ENCODE data around the gene PDPK1. TPM values are rescaled to one million over a fixed set of nuclear protein-coding genes. Genes with fewer than 3 reads are reported as not detected.

PDPK1 gene
- total and polyA plus RNA-seq, 2 experiments from 2014 or later = 19.3 to 25.8 TPM

- Histone ChIP-seq H3K27ac (ENCODE audit: low read depth) (no peak overlapping the region), H3K4me2 (no peak overlapping the region), H3F3A (replicated peaks; ENCODE audit: low read depth) (no peaks in the 10 kb centered on the region), H4K20me1 (replicated peaks; ENCODE audit: insufficient read depth) (no peaks in the 10 kb centered on the region; the same call in 1 of the 2 replicates), H3K27me3 (ENCODE audit: insufficient read depth) (no peaks in the 10 kb centered on the region), H3K4me3 (no peak overlapping the region), H2AFZ (no peak overlapping the region), H3K79me2 (replicated peaks; ENCODE audit: insufficient read depth) (no peaks in the 10 kb centered on the region), H3K36me3 (ENCODE audit: insufficient read depth) (no peaks in the 10 kb centered on the region), H3K4me1 (ENCODE audit: insufficient read depth) (peaks cover 7% of the 10 kb centered on the region; the same call in 1 of the 2 replicates), H3K9me2 (ENCODE audit: insufficient read depth) (no peaks in the 10 kb centered on the region)
- Mint-ChIP-seq H3K4me3 (no peak overlapping the region), H3K4me1 (peaks cover 5% of the 10 kb centered on the region), H3K27me3 (ENCODE audit: insufficient read depth, low read depth, poor library complexity) (no peaks in the 10 kb centered on the region), H3K27ac (no peak overlapping the region), H3K36me3 (ENCODE audit: low read depth) (peaks cover 8% of the 10 kb centered on the region; the same call in 2 of the 3 replicates), H3K9me3 (no peaks in the 10 kb centered on the region)
- DNase-seq (ENCODE audit: low spot score) = no peak
- no peak for TF ChIP-seq ZNF331 (CRISPR knock-in tag; IDR thresholded peaks at IDR 0.05; ENCODE audit: low read depth)
- no peak for TF ChIP-seq JUNB (IDR thresholded peaks at IDR 0.05; ENCODE audit: unreplicated experiment)
- no peak for TF ChIP-seq ZNF114 (CRISPR knock-in tag; IDR thresholded peaks at IDR 0.05)
- TF ChIP-seq EZH2 (IDR thresholded peaks at IDR 0.05; ENCODE audit: low read depth, unreplicated experiment) = no peak
- no peak for TF ChIP-seq NANOG (IDR thresholded peaks at IDR 0.05; ENCODE audit: borderline replicate concordance)
- no peak for TF ChIP-seq POLR2AphosphoS5 (IDR thresholded peaks at IDR 0.05; ENCODE audit: low read depth)
- TF ChIP-seq STAT1 (IDR thresholded peaks at IDR 0.05; ENCODE audit: unreplicated experiment) = no peak
- no peak for TF ChIP-seq EZH2phosphoT487 (IDR thresholded peaks at IDR 0.05; ENCODE audit: unreplicated experiment)
- no peak for TF ChIP-seq REST (IDR thresholded peaks at IDR 0.05; ENCODE audit: unreplicated experiment)
- no peak for TF ChIP-seq ETS1 (IDR thresholded peaks at IDR 0.05)
- no peak for TF ChIP-seq CREB1 (CRISPR knock-in tag; IDR thresholded peaks at IDR 0.05; ENCODE audit: low read depth)
- TF ChIP-seq CTCF (conservative IDR thresholded peaks at IDR 0.05; ENCODE audit: low read depth in 2 of 2) = no peak
- no peak for TF ChIP-seq ZNF462 (CRISPR knock-in tag; IDR thresholded peaks at IDR 0.05)
- no peak for ATAC-seq
These were observed 39.9 kb upstream of the PDPK1 start for GRCh38 chr16:2497695-2498484.

Data from GM23338 (cell line).